Measurements from ENCODE around the gene C12orf57.

DNA sequence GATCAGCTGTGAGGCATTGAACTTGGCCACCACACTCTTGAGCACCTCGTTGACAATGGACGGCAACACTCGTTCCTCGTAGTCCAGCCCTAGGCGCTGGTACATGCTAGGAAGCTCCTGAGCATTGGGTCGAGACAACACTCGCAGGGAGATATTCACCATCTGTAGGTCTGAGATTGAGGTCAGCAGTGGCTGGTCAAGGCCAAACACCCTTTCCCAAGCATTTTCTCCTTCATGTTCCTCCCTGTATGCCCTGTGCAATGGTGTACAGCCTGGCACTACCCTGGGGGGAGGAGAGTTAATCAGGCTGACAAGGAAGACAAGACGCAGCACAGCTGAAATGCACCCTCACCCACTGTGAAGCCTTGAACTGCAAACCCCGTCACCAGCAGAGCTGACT lies 24.6 kb downstream of the C12orf57 start:
- TF ChIP-seq, protein P1, sequence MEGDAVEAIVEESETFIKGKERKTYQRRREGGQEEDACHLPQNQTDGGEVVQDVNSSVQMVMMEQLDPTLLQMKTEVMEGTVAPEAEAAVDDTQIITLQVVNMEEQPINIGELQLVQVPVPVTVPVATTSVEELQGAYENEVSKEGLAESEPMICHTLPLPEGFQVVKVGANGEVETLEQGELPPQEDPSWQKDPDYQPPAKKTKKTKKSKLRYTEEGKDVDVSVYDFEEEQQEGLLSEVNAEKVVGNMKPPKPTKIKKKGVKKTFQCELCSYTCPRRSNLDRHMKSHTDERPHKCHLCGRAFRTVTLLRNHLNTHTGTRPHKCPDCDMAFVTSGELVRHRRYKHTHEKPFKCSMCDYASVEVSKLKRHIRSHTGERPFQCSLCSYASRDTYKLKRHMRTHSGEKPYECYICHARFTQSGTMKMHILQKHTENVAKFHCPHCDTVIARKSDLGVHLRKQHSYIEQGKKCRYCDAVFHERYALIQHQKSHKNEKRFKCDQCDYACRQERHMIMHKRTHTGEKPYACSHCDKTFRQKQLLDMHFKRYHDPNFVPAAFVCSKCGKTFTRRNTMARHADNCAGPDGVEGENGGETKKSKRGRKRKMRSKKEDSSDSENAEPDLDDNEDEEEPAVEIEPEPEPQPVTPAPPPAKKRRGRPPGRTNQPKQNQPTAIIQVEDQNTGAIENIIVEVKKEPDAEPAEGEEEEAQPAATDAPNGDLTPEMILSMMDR (IDR thresholded peaks at IDR 0.05; ENCODE audit: insufficient read depth, low read length), result no peak
- TF ChIP-seq GABPA (IDR thresholded peaks at IDR 0.05; ENCODE audit: low read depth), result no peak
